CD4-positive, alpha-beta T cell treated with Interleukin-4 for 4 hours (primary cell): ENCODE data around the gene RBM17.
"Not testable (repeated sequence)": the region's sequence is repeated elsewhere in the genome, so short reads cannot be mapped to it uniquely, and the experiment has no call there.

Experiments
- DNase-seq: peaks from one replicate; pipeline ENCODE4 v3.0.0-alpha.2; 2020

RBM17 gene

DNA sequence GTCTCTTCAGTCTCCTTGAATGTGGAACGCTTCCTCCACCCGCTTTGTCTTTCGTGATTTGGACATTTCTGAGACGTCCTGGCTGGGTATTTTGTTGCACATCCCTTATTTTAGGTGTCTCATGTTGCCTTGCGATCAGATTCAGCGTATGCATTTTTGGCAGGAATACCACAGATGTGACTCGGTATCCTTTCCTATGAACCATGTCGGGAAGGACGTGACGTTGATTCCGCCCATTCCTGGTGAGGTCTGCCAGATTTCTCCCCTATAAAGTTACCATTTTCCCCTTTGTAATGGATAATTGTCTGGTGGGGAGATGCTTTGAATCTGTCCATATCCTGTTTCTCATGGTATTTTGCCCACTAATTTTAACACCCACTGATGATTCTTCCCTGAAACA, 49.6 kb downstream of the RBM17 start:
- DNase-seq: no peak

DNA sequence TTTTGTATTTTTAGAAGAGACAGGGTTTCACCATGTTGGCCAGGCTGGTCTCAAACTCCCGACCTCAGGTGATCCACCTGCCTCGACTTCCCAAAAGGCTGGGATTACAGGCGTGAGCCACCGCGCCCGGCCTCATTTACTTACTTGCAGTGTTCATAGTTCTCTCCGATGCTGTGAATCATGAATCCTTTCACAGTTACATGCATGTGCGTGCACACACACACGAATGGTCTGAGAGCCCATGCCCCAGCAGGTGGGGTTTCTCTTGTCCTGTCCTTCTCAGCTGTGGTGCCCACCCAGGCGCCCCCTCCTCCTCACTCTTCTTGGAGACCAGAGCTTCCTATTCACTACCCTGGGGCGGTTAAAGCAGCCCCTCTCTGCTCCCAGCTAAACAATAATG, 50.6 kb downstream of the RBM17 start:
- no peak for DNase-seq

DNA sequence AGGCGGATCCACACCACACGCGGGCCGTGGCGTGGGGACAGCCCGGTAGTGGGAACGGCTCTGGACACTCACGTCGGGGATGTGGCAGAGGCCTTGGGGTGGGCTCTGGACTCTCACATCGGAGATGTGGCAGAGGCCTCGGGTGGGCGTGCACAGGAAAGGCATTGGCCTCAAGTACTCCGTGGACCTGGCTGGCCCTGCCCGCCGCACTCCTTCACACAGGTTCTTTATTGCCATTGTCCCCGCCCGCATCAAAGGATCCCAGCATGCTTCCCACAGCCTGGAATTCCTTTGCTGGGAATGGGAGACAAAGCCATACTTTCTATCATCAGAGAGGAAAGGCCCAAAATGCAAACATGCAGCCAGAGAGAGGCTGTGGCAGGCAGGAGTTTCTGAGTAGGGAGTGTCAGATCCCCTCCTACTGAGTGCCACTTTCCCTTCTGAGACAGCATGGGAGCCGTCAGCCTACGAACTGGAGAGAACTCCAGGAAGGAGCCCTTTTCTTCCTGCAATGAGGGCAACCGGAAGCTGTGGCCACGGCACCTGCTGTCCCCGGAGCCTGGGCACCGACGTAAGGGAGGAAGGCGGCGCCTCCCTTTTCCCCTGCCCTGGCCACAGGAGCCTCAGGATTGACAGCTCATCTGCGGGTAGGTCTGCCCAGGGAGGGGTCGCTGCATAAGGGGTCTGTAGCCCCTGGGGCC, 51.5 kb downstream of the RBM17 start:
- no peak for DNase-seq

DNA sequence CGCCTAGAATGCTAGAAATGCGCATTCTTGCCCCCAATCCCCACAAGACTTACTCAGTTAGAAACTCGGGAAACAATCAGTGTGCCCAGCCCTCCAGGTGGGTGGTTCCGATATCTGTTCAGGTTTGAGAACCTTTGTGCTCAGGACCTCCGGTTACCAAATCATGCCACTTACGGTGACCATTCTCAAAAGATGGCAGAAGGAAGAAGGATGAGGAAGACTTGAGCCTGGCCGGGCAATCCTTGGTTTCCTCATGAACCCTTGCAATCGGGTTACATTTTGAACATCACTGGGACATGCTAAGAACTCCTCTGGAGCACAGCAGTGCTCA, 52.1 kb downstream of the RBM17 start:
- no peak for DNase-seq

DNA sequence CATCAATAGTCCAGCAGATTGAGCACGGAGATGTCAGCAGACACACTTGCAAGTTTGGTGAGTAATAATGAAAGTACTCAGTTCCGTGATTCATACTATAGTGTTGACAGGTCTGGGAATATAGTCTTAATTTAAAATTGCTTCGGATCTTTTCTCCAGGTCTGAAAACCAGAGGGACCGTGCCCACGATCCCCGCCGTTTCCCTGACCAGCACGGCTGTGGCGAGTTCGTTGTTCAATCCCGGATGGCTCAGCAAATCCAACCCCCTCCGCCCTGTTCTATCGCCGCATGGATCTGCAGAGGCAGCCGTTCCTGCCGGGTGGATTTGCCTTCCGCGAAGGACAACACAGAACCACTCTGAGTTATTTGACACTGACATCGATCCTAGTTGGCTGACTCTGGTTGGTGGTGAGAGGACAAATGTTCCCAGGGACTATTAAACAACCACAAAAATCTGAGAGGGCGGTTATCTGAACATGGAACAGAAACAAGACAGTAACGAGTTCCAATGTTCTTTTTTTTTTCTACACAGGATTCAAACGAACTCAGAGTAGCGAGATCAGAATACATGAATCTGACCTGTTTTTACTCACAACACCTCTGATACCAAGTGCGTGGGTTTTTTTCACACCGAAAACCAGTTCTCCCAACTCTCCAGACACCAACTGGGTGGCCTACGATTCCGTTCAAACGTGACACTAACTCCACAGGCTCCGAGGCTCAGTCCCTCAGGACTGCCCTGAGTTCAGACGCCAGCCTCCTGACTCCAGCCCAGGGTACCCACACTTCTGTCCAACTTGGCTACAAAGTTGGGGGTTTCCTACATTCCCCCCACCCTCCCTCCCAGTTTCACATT, 52.7 kb downstream of the RBM17 start:
- DNase-seq: peak; percentile 60

DNA sequence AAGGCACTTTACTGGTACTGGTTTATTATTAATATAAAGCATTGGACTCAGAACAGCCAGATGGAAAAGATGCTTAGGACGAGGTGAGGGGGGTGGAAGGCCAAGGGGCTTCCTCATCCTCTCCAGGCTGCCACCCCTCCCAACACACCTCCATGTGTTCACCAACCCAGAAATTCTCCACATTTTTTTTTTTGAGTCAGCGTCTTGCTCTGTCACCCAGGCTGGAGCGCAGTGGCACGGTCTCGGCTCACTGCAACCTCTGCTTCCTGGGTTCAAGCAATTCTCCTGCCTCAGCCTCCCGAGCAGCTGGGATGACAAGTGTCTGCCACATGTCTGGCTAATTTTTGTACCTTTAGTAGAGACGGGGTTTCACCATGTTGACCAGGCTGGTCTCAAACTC, 53.4 kb downstream of the RBM17 start:
- not testable (repeated sequence) for DNase-seq

DNA sequence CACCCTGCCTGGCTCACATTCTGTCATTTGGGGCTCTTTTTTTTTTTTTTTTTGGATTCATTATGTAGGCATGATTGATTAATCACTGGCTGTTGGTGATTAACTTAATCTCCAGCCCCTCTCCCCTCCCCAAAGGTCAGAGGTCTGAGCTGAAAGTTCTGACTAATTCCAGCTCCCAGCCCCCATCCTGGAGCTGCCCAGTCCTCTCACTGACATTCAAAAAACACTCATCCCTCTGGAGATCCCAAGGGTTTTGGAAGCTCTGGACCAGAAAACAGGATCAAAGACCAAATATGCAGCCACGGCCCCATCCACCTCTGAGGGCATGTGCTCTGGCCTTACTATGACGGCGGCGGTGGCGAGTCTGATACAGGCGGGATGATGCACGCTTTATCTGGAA, 53.8 kb downstream of the RBM17 start:
- DNase-seq: no peak

DNA sequence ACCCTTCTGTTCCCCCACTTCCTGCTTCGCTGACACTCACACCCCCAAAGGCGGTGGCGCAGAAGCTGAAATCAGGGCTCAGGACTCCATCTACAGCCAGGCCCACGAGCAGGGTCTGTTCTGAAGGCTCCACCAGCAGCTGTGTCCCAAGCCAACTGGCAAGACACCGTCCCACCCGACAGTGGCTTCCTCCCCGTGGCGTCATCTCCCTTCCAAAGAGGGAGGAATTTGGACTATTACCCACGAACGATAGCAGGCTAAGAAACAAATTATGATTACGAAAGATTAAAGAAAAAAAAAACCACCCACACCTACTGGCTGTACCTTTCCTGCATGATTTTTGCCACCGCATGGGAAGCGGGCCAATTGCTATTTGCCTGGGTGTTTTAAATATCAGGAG, 54.3 kb downstream of the RBM17 start:
- DNase-seq: no peak

DNA sequence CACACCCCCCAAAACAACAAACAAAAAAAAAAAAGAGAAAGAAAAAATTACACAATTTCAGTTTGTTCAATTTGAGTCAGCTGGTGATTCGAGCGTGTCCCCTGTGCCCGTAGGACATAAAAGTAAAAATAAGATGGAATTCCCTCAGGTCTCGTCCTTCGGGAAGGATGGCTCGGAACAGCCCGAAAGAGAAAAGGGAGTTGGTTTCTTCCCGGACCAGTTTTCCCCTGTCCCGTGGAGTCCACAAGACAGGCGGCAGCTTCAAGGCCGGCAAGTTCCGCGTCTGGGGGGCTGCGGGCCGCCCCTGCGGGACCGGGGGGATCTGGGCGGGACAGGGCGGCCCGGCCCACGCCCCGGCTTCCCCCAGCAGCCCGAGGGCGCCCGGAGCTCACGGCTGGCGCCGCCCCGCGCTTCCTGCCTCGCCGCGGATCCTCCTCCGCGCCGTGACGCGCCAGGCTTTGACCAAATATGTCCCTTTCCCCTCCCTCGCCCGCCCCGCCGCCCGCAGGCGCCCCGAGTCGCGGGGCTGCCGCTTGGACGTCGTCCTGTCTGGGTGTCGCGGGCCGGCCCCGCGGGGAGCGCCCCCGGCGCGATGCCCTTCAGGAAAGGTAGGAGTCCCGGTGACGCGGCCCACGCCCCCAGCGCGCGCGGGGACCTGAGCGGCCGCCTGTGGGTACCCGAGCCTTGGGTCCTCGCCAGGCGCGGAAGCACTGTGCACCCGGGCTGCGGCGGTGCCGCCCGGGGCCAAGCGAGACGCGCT, 55.8 kb downstream of the RBM17 start:
- peak; percentile 80 for DNase-seq

DNA sequence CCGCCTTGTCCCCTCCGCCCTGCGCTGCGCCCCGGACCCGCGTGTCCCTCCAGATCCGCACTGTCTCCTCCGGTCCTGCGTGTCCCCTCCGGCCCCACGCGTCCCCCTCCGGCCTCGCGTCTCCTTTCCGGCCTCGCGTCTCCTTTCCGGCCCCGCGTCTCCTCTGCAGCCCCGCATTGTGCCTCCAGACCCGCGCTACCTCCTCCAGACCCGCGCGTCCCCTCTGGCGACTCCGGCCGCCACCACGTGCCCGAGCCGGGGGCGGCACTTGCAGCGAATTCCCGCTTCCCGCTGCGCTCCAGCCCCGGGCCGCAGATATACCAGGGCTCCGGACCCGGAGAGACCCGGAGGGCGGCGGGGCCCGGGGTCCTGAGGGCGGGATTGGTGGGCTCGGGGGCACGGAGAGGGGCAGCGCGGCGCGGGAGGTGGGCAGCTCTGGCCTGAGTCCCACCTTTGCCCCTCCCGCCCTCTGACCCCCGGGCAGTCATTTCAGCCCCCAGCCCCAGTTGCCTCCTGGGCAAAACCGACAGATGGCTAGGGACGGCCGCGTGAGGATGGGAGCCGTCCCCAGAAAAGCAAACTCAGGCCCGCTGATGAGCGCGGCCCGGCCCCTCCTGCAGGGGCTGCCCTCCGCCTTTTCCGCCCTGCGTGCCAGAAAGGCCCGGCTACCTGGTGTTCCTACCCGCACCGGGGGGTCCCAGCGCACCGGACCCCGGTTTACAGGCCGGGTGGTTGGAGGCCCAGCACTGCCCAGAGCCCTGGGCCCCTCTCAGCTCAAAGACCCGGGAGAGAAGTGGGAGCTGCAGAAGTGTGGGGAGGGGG, 56.5 kb downstream of the RBM17 start:
- DNase-seq: no peak

DNA sequence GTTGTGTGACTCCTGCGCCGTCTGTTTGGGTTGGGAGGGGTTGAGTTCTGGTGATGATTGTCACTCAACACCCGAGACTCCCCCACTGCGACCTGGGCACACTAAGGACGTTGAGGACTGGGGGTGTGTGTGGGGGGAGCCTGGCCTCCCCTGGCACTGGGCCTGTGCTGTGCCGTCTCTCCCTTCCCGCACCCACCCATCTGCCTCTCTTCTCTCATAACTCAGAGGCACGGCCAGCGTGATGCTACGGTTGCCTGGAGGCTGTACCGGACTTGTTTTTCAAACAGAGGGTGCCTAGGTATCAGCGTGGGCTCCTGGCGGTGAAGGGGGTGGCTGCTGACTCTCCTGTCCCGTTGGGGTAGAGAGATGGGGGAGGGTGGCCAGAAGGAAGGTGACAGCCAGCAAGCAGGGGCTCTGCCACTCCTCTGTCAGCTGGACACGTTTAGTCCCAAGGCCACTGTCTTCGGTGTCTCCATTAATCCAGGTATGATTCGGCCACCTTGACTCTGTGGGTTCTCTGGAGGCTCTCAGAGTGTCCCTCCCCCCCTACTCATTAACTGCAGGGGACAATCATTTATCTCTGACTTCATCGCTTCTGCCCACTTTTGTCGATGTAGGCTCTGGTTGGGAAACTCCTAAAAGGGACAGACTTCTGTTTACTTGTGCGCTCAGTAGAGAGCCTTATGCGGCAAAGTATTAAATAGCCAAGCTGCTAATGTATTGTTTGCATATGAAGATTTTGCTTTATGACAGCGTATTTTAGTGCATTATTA, 57.4 kb downstream of the RBM17 start:
- no peak for DNase-seq

DNA sequence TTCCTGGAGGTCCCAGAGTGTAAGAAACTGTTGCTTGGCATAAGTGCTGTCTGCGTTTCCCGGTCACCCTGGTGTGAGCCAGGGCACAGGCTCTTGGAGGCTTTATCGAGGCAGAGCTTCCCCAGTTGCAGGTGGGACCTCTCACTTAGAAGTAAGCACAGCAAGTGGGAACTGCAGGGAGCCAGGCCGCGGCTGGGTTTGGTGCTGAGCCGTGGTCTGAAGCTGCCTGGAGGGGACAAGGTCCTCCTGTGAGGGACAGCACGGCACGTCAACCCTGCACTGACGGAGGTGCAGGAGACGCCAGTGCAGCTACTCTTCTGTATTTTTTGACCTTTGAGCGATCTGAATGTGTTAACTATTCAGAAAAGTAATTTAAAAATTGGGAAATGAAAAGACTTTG, 58.1 kb downstream of the RBM17 start:
- DNase-seq: no peak

DNA sequence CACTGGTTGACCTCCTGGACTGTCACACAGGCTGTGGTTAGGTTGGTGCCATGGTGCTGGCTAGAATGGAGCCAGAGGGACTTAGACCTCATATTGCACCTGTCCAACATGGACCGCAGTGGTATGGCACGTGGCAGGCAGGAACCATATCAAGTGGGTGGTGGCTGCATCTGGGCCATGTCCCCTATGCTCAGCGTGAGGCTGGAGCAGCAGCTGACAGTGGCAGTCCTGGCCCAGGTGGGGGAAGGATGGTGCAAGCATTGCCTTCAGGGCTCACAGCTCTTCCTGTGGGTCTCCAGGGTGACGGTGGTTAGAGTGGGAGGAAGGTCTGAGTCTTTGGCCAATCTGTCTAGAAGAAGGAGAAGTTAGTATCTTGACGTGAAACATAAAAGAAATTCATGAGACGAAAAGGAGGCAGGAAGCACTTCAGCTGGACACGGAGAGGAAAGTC, 59.4 kb downstream of the RBM17 start:
- no peak for DNase-seq

DNA sequence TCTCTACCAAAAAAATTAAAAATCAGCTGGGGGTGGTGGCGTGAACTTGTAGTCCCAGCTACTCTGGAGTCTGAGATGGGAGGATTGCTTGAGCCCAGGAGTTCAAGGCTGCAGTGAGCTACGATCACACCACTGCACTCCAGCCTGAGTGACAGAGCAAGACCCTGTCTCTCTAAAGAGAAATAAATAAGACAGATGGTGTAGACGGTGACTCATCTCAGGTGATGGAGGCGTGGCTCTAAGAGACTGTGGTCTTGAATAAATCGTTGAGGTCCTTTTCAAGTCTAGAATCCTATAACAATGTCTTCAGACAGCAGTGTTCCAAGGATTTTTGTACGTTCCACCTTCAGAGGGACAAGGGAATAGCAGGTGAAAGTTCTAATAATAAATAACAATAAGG, 60.1 kb downstream of the RBM17 start:
- DNase-seq: peak; percentile 55

DNA sequence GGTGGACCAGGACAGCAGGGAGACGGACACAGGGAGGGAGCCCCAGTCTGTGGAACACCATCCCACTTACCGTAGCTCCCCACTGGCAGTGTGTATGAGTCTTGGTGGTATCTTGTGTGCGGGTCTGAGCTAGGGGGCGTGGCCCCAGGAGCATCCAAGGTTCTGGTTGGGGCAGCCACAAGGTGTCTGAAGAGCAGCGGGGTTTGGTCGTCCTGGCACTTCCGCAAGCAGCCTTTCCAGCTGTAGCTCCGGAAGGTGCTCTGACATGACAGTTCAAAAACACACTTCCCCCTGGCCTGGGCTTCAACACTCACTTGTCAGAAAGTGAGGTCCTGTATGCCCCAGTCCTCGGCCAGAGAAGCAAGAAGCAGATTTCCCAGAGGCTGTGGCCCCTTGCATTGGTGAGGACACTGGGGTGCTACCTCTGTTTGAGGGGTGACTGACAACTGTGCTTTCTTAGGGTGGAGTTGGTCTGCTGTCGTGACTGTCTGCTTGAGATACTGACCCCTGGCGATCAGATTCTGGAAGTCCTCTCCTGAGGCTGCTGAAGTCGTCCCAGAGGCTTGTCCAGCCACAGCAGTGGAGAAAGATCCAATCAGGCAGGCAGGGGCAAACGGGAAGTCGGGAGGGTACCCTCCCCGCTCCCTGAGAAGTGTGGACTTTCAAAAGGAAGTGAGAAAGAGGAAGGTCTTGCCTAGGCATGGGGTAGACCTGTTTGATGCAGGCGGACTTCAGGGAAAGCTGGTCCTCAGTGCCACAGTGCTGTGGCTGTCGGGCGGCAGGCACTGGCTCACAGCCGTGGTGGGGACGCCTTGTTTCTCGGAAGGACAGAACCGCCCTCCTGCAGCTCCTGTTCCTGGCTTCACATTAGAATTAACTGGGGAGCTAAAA, 62.5 kb downstream of the RBM17 start:
- DNase-seq: peak; percentile 62

DNA sequence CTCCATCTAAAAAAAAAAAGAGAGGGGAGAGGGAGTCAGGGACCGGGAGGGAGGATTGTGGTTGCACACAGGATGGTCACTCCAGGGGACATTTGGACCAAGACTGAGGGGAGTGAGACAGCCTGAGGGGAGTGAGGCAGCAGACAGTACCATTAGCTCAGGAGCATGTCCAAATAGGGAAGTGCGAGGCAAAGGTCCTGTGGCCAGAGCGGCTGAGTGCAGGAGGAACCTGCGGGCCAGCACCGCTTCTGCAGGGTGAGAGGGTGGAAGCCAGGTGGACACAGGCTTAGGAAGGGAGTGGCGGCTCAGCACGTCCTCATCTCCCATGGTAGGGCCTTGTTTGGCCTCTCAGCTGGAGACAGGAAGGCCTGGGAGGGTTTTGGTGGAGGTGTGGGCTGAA, 65.0 kb downstream of the RBM17 start:
- no peak for DNase-seq

DNA sequence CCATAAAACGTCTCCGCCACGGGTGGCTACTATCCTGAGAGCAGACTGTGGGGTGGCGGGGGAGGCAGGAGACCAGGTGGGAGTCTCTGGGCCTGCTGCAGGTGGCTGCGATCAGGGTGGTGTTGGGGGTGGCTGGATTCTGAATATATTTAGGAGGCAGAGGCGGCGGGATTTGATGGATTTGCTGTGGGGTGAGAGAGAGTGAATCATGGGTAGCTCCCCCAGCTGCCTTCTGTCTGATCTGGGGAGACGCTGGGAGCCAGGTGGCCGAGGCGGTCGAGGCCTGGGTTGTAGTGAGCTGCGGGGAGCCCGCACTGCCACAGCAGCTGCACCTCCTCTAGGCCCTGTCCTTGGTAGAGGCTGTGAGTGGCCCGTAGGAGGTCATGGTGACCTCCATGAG, 65.7 kb downstream of the RBM17 start:
- DNase-seq: no peak

DNA sequence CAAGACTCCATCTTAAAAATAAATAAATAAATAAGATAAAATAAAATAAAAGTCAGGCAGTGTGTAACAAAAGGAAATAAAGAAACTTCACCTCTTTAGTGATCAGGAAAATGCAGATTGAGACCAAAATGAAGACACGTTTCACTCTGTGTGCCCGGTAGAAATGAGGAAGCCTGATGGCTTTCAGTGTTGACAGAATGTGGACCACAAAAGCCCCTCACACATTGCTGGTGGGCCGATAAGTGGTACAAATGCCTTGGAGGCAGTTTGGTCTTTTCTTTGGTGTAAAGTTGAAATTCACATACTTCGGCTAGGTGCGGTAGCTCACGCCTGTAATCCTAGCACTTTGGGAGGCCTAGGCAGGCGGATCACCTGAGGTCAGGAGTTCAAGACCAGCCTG, 69.4 kb downstream of the RBM17 start:
- no peak for DNase-seq

DNA sequence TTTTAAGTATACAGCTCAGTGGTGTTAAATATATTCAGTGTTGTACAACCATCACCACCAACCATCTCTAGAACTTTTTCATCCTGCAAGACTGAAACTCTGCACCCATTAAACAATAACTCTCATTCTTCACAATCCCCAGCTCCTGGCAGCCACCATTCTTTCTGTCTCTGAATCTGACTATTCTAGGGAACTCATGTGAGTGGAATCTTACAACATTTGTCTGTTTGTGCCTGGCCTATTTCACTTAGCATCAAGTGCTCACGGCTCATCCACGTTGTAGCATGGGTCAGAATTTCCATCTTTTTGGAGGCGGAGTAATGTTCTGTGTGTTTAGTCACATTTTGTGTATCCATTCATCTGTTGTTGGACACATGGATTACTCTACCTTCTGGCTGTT, 73.1 kb downstream of the RBM17 start:
- no peak for DNase-seq

DNA sequence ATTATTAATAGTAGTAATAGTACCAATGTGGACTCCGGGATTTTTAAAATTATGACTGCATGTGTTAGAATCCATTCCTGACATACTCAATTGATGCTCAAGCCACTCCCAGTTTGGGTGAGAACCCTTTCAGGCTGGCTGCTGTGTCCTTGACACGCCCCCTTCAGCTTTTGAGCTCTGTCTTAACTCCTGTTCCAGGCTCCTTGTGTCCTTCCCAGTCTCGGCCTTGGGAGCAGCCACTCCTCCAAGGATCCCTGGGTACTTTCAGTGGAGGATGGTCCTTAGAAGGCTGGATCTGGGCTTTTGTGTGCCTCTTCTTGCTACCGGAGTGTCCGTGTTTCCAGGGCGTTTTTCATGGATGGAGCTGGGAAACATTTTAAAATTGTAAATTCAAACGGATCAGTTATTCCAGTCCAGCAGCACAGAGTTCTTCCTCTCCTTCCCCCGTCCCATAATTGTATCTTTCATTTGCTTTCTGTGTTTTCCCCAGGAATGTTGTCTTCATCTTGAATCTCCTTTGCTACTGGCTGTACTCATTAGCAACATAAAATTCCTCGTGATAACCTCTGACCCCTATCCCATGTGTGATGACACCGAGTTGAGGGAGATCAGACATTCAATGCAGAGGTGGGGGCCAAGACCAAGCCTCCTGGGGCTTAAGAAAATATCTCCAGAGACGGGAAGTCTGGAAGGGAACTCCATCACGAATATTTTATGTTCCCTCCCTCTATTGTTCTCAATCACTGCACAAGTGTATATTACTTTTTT, 73.9 kb downstream of the RBM17 start:
- DNase-seq: no peak
